Common myeloid progenitor, CD34-positive (primary cell): ENCODE results near the gene LY6G6C. TPM values are rescaled to one million over a fixed set of nuclear protein-coding genes. Genes with fewer than 3 reads are reported as not detected.

Source experiments
- CTCF ChIA-PET: fragments of 350-600 bp; sonication (Branson Sonifier 250); formaldehyde crosslinking; loops from one replicate; lab custom pipeline; 2021; ENCODE audit warnings: antibody characterized with exemption; lab: Charles Lee
- POLR2A ChIA-PET: fragments of 350-600 bp; sonication (Branson Sonifier 250); formaldehyde crosslinking; loops from one replicate; lab custom pipeline; 2021; ENCODE audit warnings: antibody characterized with exemption; lab: Charles Lee
- DNase-seq, 3 donors: peaks; one replicate each; pipeline versions ENCODE4 v3.0.0 to v3.0.0-alpha.2; 2013
- H3K27ac ChIP-seq, 2 experiments: 1 replicate in 1 of 2; 2 replicates in 1 of 2; pipeline ENCODE4 v1.7.0; 2013; ENCODE audit warnings: inconsistent platforms in 2 of 2, low read length in 2 of 2, mild to moderate bottlenecking in 2 of 2, low read depth in 1 of 2, moderate library complexity in 1 of 2; ENCODE audit not compliant: severe bottlenecking in 2 of 2, insufficient read depth in 1 of 2, poor library complexity in 1 of 2
- H3K27me3 ChIP-seq, 5 experiments: replicated peaks in 2 of 5; 1 replicate in 3 of 5; 2 replicates in 2 of 5; pipeline versions ENCODE4 v1.6.1 to v1.7.0; 2013; ENCODE audit warnings: low read length in 4 of 5, mild to moderate bottlenecking in 2 of 5, moderate library complexity in 2 of 5, inconsistent platforms in 1 of 5; ENCODE audit not compliant: insufficient read depth in 5 of 5, control insufficient read depth in 4 of 5
- H3K36me3 ChIP-seq, 4 experiments: 1 replicate in 2 of 4; 2 replicates in 2 of 4; pipeline versions ENCODE4 v1.6.1 to v1.7.0; 2013; ENCODE audit warnings: low read length in 3 of 4, control low read depth in 1 of 4, mild to moderate bottlenecking in 1 of 4; ENCODE audit not compliant: control insufficient read depth in 4 of 4, insufficient read depth in 4 of 4
- H3K4me1 ChIP-seq, 4 experiments: 1 replicate in 3 of 4; 2 replicates in 1 of 4; pipeline versions ENCODE4 v1.6.1 to v1.7.1; 2013; ENCODE audit warnings: low read length in 3 of 4, mild to moderate bottlenecking in 3 of 4, control low read depth in 1 of 4, inconsistent platforms in 1 of 4, moderate library complexity in 1 of 4; ENCODE audit not compliant: control insufficient read depth in 4 of 4, insufficient read depth in 4 of 4; ENCODE audit errors: control extremely low read depth in 1 of 4
- H3K4me3 ChIP-seq, 7 experiments: 1 replicate in 4 of 7; 2 replicates in 3 of 7; pipeline versions ENCODE4 v1.5.1 to v1.7.0; 2013; ENCODE audit warnings: mild to moderate bottlenecking in 7 of 7, low read length in 6 of 7, moderate library complexity in 6 of 7, inconsistent platforms in 2 of 7, low read depth in 2 of 7, control low read depth in 1 of 7; ENCODE audit not compliant: insufficient read depth in 4 of 7, control insufficient read depth in 1 of 7; ENCODE audit errors: extremely low read depth in 1 of 7
- H3K9me3 ChIP-seq, 5 experiments: 1 replicate in 4 of 5; 2 replicates in 1 of 5; pipeline versions ENCODE4 v1.6.1 to v1.7.1; 2013; ENCODE audit warnings: low read length in 4 of 5, mild to moderate bottlenecking in 2 of 5, inconsistent platforms in 1 of 5, low read depth in 1 of 5, moderate library complexity in 1 of 5; ENCODE audit not compliant: control insufficient read depth in 4 of 5, insufficient read depth in 2 of 5; ENCODE audit errors: control extremely low read depth in 1 of 5
- WGBS: methylation state at CpG from one replicate; pipeline ENCODE4 v1.1.5; 2013; ENCODE audit not compliant: insufficient coverage; 5-methylcytosine and 5-hydroxymethylcytosine counted together
- polyA plus RNA-seq: library from polyadenylated mRNA; unstranded; fragments of 120-200 nt; gene quantifications from one replicate; pipeline ENCODE4 v1.2.1, GENCODE V29; 2013

The LY6G6C gene
- polyA plus RNA-seq: 0.74 TPM

- no peaks in the 10 kb centered on the region for H3K27me3 ChIP-seq
- H3K9me3 ChIP-seq: no peaks in the 10 kb centered on the region
- no peak for DNase-seq
- peaks cover 4 to 39% (median 31%) of the 10 kb centered on the region in 4 experiments for H3K4me1 ChIP-seq
- WGBS: 100% methylated on average over 1 of the region's 4 CpGs
- no peak within 1 kb of the TSS for H3K27ac ChIP-seq
- POLR2A ChIA-PET: interaction anchor here (0.6 kb wide), 1 partner anchor 8 kb away, joined by 3 read pairs; no protein-coding TSS in a partner anchor
- CTCF ChIA-PET: interaction anchor here (1.0 to 9.4 kb wide), 6 partner anchors 8 to 92 kb away, joined by 3 to 136 read pairs (median 3); partner anchors contain the start of genes LY6G6D and MSH5
- peaks cover 0 to 13% (median 5%) of the 10 kb centered on the region in 4 experiments for H3K36me3 ChIP-seq
- no peak within 1 kb of the TSS for H3K4me3 ChIP-seq
These were observed at the start of gene LY6G6C for GRCh38 chr6:31721351-31722020. Gene LY6G6C, minus strand, starts transcription at chr6:31721746. Its CDS starts 67 bp downstream, at chr6:31721679.

GRCh38 chr6:31770860-31771259 lies 49.3 kb upstream of the LY6G6C start:
- 100% methylated on average over 1 of the region's 2 CpGs for whole genome bisulfite sequencing
- H3K36me3 ChIP-seq: no peaks in the 10 kb centered on the region
- DNase-seq: no peak
- no peak overlapping the region for H3K4me3 ChIP-seq
- H3K27ac ChIP-seq: no peak overlapping the region
- H3K9me3 ChIP-seq: no peaks in the 10 kb centered on the region
- H3K27me3 ChIP-seq: no peaks in the 10 kb centered on the region
- peaks cover 2 to 27% (median 12%) of the 10 kb centered on the region in 4 experiments for H3K4me1 ChIP-seq
- ChIA-PET CTCF (interaction anchor here (0.7 to 13.2 kb wide), 16 partner anchors 9 to 127 kb away, joined by 3 to 268 read pairs (median 7); partner anchors contain the start of genes CLIC1, DDAH2, LY6G6D and MPIG6B), POLR2A (interaction anchor here (1.3 to 1.8 kb wide), 2 partner anchors 33 to 56 kb away, joined by 5 to 6 read pairs; partner anchors contain the start of gene HSPA1B)

GRCh38 chr6:31769684-31770371 lies 48.3 kb upstream of the LY6G6C start:
- Histone ChIP-seq H3K9me3 (no peaks in the 10 kb centered on the region), H3K4me1 (peaks cover 2 to 22% (median 12%) of the 10 kb centered on the region in 4 experiments), H3K27ac (no peak overlapping the region), H3K4me3 (no peak overlapping the region), H3K27me3 (no peaks in the 10 kb centered on the region), H3K36me3 (no peaks in the 10 kb centered on the region)
- peak; percentile 84 to 91 (median 86) for DNase-seq
- CTCF ChIA-PET: interaction anchor here (0.6 to 13.2 kb wide), 33 partner anchors 8 to 224 kb away, joined by 3 to 268 read pairs (median 5); partner anchors contain the start of genes ATP6V1G2, CLIC1, DDAH2 and GPANK1
- POLR2A ChIA-PET: interaction anchor here (0.5 to 1.8 kb wide), 8 partner anchors 18 to 117 kb away, joined by 3 to 18 read pairs (median 5); partner anchors contain the start of genes BAG6, CLIC1, DDAH2 and HSPA1B
- 53% methylated on average over 9 of the region's 12 CpGs for WGBS

- Histone ChIP-seq H3K27me3 (no peaks in the 10 kb centered on the region), H3K27ac (no peak overlapping the region), H3K36me3 (peaks cover 0 to 10% (median 6%) of the 10 kb centered on the region in 4 experiments), H3K9me3 (no peaks in the 10 kb centered on the region), H3K4me1 (peaks cover 2 to 22% (median 12%) of the 10 kb centered on the region in 4 experiments), H3K4me3 (no peak overlapping the region)
- DNase-seq: no peak
- ChIA-PET POLR2A (interaction anchor here (0.5 to 1.8 kb wide), 6 partner anchors 20 to 116 kb away, joined by 3 to 18 read pairs (median 8); partner anchors contain the start of genes BAG6, CLIC1, DDAH2 and MSH5), CTCF (interaction anchor here (0.9 to 13.2 kb wide), 15 partner anchors 10 to 84 kb away, joined by 3 to 268 read pairs (median 9); partner anchors contain the start of genes CLIC1, DDAH2, LY6G6D and MPIG6B)
- WGBS: 90% methylated on average over 15 of the region's 18 CpGs
These were observed 47.1 kb upstream of the LY6G6C start for GRCh38 chr6:31768363-31769257.

GRCh38 chr6:31767096-31767645 lies 45.6 kb upstream of the LY6G6C start:
- 92% methylated on average over 5 of the region's 6 CpGs for WGBS
- POLR2A ChIA-PET: no interaction called here
- Histone ChIP-seq H3K4me1 (peaks cover 2 to 15% (median 10%) of the 10 kb centered on the region in 4 experiments), H3K4me3 (no peak overlapping the region), H3K9me3 (no peaks in the 10 kb centered on the region), H3K27me3 (no peaks in the 10 kb centered on the region), H3K36me3 (peaks cover 0 to 24% (median 18%) of the 10 kb centered on the region in 4 experiments), H3K27ac (no peak overlapping the region)
- DNase-seq: no peak
- CTCF ChIA-PET: interaction anchor here (1.2 to 13.2 kb wide), 2 partner anchors 15 to 35 kb away, joined by 3 to 268 read pairs; partner anchors contain the start of genes CLIC1, DDAH2, MPIG6B and MSH5
